PFSK-1 (cell line): ENCODE measurements around the gene ASPA. TPM values are rescaled to one million over a fixed set of nuclear protein-coding genes. Genes with fewer than 3 reads are reported as not detected.

Source experiments
- FOXP2 ChIP-seq: optimal IDR thresholded peaks from 2 replicates; pipeline ENCODE3; 2011; ENCODE audit warnings: borderline replicate concordance, control low read depth, inconsistent platforms; ENCODE audit not compliant: insufficient read depth; ENCODE audit errors: extremely low read length, extremely low read depth
- POLR2AphosphoS5 ChIP-seq: IDR thresholded peaks from 2 replicates; pipeline ENCODE4 v1.6.1; 2012; ENCODE audit warnings: low read depth, mild to moderate bottlenecking, control low read depth, low read length, moderate library complexity
- SIN3A ChIP-seq: IDR thresholded peaks from 2 replicates; pipeline ENCODE4 v1.6.1; 2012; ENCODE audit warnings: mild to moderate bottlenecking, low read length, moderate library complexity, borderline replicate concordance; ENCODE audit not compliant: insufficient read depth
- TAF1 ChIP-seq: IDR thresholded peaks from 2 replicates; pipeline ENCODE4 v1.6.1; 2012; ENCODE audit warnings: low read length, control low read depth, borderline replicate concordance; ENCODE audit not compliant: insufficient read depth
- polyA plus RNA-seq: library from polyadenylated mRNA; unstranded; fragments of >200 nt; gene quantifications from one replicate; pipeline ENCODE4 v1.2.1, GENCODE V29; 2012; ENCODE audit warnings: low read depth, missing spikeins; ENCODE audit not compliant: insufficient read length
- TF ChIP-seq, protein P1 (sequence below), 2 experiments: IDR thresholded peaks; 2 replicates each; pipeline versions ENCODE4 v1.6.1 to v1.8.0; 2011 to 2012; ENCODE audit warnings: low read depth in 2 of 2, low read length in 2 of 2, control low read depth in 1 of 2, inconsistent platforms in 1 of 2, mild to moderate bottlenecking in 1 of 2, moderate library complexity in 1 of 2; ENCODE audit not compliant: insufficient read depth in 1 of 2

Gene ASPA
- polyA plus RNA-seq = not detected

- TF ChIP-seq, protein P1, sequence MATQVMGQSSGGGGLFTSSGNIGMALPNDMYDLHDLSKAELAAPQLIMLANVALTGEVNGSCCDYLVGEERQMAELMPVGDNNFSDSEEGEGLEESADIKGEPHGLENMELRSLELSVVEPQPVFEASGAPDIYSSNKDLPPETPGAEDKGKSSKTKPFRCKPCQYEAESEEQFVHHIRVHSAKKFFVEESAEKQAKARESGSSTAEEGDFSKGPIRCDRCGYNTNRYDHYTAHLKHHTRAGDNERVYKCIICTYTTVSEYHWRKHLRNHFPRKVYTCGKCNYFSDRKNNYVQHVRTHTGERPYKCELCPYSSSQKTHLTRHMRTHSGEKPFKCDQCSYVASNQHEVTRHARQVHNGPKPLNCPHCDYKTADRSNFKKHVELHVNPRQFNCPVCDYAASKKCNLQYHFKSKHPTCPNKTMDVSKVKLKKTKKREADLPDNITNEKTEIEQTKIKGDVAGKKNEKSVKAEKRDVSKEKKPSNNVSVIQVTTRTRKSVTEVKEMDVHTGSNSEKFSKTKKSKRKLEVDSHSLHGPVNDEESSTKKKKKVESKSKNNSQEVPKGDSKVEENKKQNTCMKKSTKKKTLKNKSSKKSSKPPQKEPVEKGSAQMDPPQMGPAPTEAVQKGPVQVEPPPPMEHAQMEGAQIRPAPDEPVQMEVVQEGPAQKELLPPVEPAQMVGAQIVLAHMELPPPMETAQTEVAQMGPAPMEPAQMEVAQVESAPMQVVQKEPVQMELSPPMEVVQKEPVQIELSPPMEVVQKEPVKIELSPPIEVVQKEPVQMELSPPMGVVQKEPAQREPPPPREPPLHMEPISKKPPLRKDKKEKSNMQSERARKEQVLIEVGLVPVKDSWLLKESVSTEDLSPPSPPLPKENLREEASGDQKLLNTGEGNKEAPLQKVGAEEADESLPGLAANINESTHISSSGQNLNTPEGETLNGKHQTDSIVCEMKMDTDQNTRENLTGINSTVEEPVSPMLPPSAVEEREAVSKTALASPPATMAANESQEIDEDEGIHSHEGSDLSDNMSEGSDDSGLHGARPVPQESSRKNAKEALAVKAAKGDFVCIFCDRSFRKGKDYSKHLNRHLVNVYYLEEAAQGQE (IDR thresholded peaks at IDR 0.05; ENCODE audit: insufficient read depth in 1 of 2, low read depth in 2 of 2, low read length in 2 of 2) = no peak
- no peak for TF ChIP-seq POLR2AphosphoS5
- no peak for TF ChIP-seq SIN3A
- no peak for TF ChIP-seq TAF1
- TF ChIP-seq FOXP2 = no peak
These were observed at the start of gene ASPA for GRCh38 chr17:3475812-3476610. TSS of gene ASPA (plus strand) at chr17:3475997. CDS start at chr17:3476160, 163 bp downstream.

DNA sequence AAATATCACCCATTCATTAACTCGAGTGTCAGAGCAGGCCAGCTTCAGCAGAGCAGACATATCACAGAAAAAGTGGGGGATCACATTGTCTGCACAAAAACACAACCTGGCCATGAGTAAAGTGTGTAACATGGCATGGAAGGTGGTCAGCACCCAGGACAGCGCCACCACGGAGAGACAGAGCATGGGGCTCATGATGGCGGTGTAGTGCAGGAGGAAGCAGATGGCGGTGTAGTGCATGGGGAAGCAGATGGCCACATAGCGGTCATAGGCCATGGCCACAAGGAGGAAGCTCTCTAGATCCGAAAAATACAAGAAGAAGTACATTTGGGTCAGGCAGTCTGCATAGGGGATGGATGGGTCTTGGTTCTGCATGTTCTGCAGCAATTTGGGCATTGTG lies 42.6 kb upstream of the ASPA start:
- TF ChIP-seq, protein P1 (IDR thresholded peaks at IDR 0.05; ENCODE audit: insufficient read depth in 1 of 2, low read depth in 2 of 2, low read length in 2 of 2) = peak; percentile 76 to 89

DNA sequence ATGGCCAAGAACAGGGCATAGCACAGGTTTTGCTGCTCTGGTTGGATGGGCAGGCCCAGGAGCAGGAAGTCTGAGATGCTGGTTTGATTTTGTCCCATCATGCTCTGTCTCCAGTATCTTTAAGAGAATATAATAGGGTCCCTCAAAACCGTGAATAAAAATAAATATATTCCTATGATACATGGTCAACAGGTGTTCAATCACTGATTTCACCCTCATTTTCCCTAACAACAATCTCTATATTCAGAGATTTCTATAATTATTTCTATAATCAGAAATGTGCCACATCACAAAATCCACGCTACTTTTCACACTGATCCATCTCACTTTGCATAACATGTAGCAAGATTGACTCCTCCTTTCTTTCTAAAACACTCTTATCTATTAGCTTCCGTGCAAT lies 42.1 kb upstream of the ASPA start, which contains the start of gene OR1E2:
TSS of gene OR1E2 (minus strand) at position 101 of the 400 bp plus-strand sequence. CDS start at position 101, 0 bp downstream.
- no peak for TF ChIP-seq FOXP2
- TF ChIP-seq POLR2AphosphoS5 = no peak
- no peak for TF ChIP-seq SIN3A
- TF ChIP-seq, protein P1 (IDR thresholded peaks at IDR 0.05; ENCODE audit: insufficient read depth in 1 of 2, low read depth in 2 of 2, low read length in 2 of 2) = no peak
- TF ChIP-seq TAF1 = no peak

DNA sequence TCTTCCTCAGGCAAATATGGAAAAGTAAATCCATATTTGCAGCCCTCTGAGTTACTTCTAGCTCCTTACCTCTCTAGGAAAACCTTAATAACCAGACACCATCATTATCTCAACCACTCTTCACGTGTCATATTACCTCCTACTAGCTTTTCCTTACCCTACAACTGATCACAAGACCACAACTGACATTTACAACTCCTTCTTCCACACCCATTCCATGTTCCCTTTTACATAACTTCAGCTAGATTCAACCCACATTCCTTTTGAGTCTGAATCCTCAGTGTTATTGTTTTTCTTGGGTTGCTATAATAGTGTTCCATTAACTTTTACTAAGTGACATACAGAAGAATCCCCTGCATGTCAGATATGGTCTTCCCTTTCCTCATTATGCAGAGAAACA lies 37.4 kb upstream of the ASPA start:
- TF ChIP-seq, protein P1 (IDR thresholded peaks at IDR 0.05; ENCODE audit: insufficient read depth in 1 of 2, low read depth in 2 of 2, low read length in 2 of 2) = no peak
- no peak for TF ChIP-seq SIN3A
- no peak for TF ChIP-seq POLR2AphosphoS5
- TF ChIP-seq TAF1 = no peak
- TF ChIP-seq FOXP2 = no peak

DNA sequence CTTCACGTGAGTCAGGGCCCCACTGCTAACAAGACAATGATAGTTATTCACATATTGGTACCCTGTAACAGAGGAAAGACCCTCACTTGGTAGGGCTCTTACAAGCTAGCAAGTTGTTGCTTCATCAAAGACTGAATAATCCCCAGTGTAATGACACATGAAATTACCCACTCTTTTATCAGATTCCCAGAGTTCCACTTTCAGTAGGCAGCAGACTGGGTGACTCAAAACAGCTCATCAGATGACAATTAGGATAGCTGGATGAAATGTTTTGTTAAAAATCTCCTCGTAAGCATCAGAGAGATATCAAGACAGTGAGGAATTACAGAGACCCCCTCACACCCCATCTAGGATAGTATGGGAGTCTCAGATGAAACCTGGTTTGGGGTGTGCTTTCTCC lies 35.3 kb upstream of the ASPA start:
- TF ChIP-seq FOXP2 (no peak), TAF1 (no peak), SIN3A (no peak), POLR2AphosphoS5 (no peak)
- TF ChIP-seq, protein P1 (IDR thresholded peaks at IDR 0.05; ENCODE audit: insufficient read depth in 1 of 2, low read depth in 2 of 2, low read length in 2 of 2) = no peak
